GM19463 (cell line): ENCODE results near the gene RIPK4.

Source experiments
- ATAC-seq: cut with Tn5 transposase; IDR thresholded peaks from one replicate; pipeline ENCODE4 v1.9.1; 2021; ENCODE audit warnings: mild to moderate bottlenecking, moderate library complexity; ENCODE audit not compliant: unreplicated experiment

The RIPK4 gene

GRCh38 chr21:41766883-41767605, at the start of gene RIPK4:
TSS of gene RIPK4 (minus strand) at chr21:41767052. CDS start at chr21:41767041, 11 bp downstream.
- ATAC-seq, result peak; percentile 60

- no peak for ATAC-seq
Measured at GRCh38 chr21:41815652-41816582, 49.1 kb upstream of the RIPK4 start.

- no peak for ATAC-seq
Measured at GRCh38 chr21:41813226-41813625, 46.4 kb upstream of the RIPK4 start.

GRCh38 chr21:41812679-41813078, 45.8 kb upstream of the RIPK4 start:
- ATAC-seq, result no peak

- ATAC-seq, result no peak
Measured at GRCh38 chr21:41810597-41810932, 43.7 kb upstream of the RIPK4 start.

GRCh38 chr21:41809891-41810596, 43.2 kb upstream of the RIPK4 start:
- no peak for ATAC-seq

- ATAC-seq, result no peak
Measured at GRCh38 chr21:41808846-41809245, 42.0 kb upstream of the RIPK4 start.

- no peak for ATAC-seq
Measured at GRCh38 chr21:41808094-41808493, 41.2 kb upstream of the RIPK4 start.

GRCh38 chr21:41806773-41807172, 39.9 kb upstream of the RIPK4 start:
- no peak for ATAC-seq

GRCh38 chr21:41805643-41806042, 38.8 kb upstream of the RIPK4 start:
- ATAC-seq, result no peak

- ATAC-seq, result no peak
Measured at GRCh38 chr21:41805038-41805437, 38.2 kb upstream of the RIPK4 start.

GRCh38 chr21:41804381-41804780, 37.5 kb upstream of the RIPK4 start:
- ATAC-seq, result no peak

- no peak for ATAC-seq
Measured at GRCh38 chr21:41803316-41803715, 36.5 kb upstream of the RIPK4 start.

- ATAC-seq, result no peak
Measured at GRCh38 chr21:41802684-41803083, 35.8 kb upstream of the RIPK4 start.

- no peak for ATAC-seq
Measured at GRCh38 chr21:41802198-41802584, 35.3 kb upstream of the RIPK4 start.

GRCh38 chr21:41801321-41802197, 34.7 kb upstream of the RIPK4 start:
- no peak for ATAC-seq

GRCh38 chr21:41800425-41801320, 33.8 kb upstream of the RIPK4 start:
- ATAC-seq, result no peak

GRCh38 chr21:41799763-41800162, 32.9 kb upstream of the RIPK4 start:
- no peak for ATAC-seq

GRCh38 chr21:41798326-41798725, 31.5 kb upstream of the RIPK4 start:
- no peak for ATAC-seq
